ENCODE measurements around the gene ZPBP2. TPM values are rescaled to one million over a fixed set of nuclear protein-coding genes. Genes with fewer than 3 reads are reported as not detected.

ZPBP2 gene
- total RNA-seq, 1 donor from 2014 or later = not detected

DNA sequence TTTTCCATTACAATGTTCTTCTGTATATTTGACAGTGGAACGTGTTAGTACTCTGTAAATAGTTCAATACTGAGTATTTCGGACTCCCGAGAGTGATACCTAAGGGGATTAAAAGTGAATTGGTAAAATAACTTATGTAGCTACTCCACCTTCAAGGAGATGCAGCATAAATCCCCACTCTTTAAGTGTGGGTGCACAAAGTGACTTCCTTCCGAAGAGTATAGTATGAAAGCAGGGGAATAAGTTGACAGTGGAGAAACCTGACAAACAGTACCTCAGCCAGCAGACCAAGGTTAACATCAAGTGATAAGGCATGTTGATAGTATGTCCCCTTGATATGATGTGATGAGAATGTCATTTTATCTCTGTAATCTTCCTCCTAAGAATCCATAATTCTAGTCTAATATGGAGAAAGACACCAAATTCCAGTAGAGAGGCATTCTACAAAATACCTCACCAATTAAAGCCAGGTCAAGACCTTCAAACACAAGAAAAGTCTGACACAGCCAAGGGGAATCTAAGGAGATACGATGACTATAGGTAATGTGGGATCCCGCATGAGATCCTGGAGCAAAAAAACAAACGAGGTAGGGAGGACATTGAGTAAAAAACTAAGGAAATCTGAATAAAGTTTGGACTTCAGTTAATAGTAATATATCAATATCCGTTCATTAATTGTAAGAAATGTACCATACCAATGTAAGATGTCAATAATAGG is 1.8 kb upstream of the ZPBP2 start:
- no peak overlapping the region for H3K4me3 Mint-ChIP-seq (ENCODE audit: unreplicated experiment)

GRCh38 chr17:39867084-39867879 is 720 bp upstream of the ZPBP2 start:
- DNase-seq (ENCODE audit: extremely low spot score, unreplicated experiment) = no peak
- no peak for TF ChIP-seq CTCF (IDR thresholded peaks at IDR 0.05)
- H3K4me3 Mint-ChIP-seq (ENCODE audit: unreplicated experiment) = no peak overlapping the region
- no peaks in the 10 kb centered on the region for H3K36me3 Mint-ChIP-seq (ENCODE audit: unreplicated experiment)
- no peaks in the 10 kb centered on the region for H3K9me3 Mint-ChIP-seq (ENCODE audit: unreplicated experiment)
- peaks cover 65% of the 10 kb centered on the region for H3K27me3 Mint-ChIP-seq (ENCODE audit: unreplicated experiment)
- H3K27ac Mint-ChIP-seq (ENCODE audit: unreplicated experiment) = no peak overlapping the region
- peaks cover 10% of the 10 kb centered on the region for H3K4me1 Mint-ChIP-seq (ENCODE audit: unreplicated experiment)

More for the DNA sequence above, 1.8 kb upstream of the ZPBP2 start:
- H3K9me3 Mint-ChIP-seq (ENCODE audit: unreplicated experiment) = no peaks in the 10 kb centered on the region
- peaks cover 65% of the 10 kb centered on the region for H3K27me3 Mint-ChIP-seq (ENCODE audit: unreplicated experiment)
- no peak overlapping the region for H3K27ac Mint-ChIP-seq (ENCODE audit: unreplicated experiment)
- H3K4me1 Mint-ChIP-seq (ENCODE audit: unreplicated experiment) = peaks cover 10% of the 10 kb centered on the region
- TF ChIP-seq CTCF (IDR thresholded peaks at IDR 0.05) = no peak
- no peaks in the 10 kb centered on the region for H3K36me3 Mint-ChIP-seq (ENCODE audit: unreplicated experiment)
- no peak for DNase-seq (ENCODE audit: extremely low spot score, unreplicated experiment)

DNA sequence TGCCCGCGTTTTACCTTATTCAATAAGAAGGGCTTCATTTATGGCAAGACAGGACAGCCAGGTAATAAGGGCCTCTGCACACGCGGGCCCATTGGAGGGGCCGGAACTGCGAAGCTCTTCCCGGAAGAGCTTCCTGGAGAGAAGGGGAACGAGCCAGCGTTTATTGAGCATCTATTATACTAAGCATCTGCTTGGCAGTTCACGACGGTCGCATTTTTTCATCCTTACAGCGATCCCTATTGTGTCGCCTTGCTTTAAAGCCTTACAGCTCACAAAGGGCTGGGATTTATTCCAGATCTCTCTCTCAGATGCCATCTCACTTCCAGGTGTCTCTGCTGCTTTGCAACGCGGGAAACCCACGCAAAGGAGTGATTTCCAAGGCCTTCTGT is 546 bp downstream of the ZPBP2 start:
- no peaks in the 10 kb centered on the region for H3K9me3 Mint-ChIP-seq (ENCODE audit: unreplicated experiment)
- no peak for DNase-seq (ENCODE audit: extremely low spot score, unreplicated experiment)
- no peak for TF ChIP-seq CTCF (IDR thresholded peaks at IDR 0.05)
- H3K27me3 Mint-ChIP-seq (ENCODE audit: unreplicated experiment) = peaks cover 62% of the 10 kb centered on the region
- no peaks in the 10 kb centered on the region for H3K36me3 Mint-ChIP-seq (ENCODE audit: unreplicated experiment)
- no peak overlapping the region for H3K27ac Mint-ChIP-seq (ENCODE audit: unreplicated experiment)
- H3K4me1 Mint-ChIP-seq (ENCODE audit: unreplicated experiment) = peaks cover 9% of the 10 kb centered on the region
- H3K4me3 Mint-ChIP-seq (ENCODE audit: unreplicated experiment) = no peak overlapping the region

DNA sequence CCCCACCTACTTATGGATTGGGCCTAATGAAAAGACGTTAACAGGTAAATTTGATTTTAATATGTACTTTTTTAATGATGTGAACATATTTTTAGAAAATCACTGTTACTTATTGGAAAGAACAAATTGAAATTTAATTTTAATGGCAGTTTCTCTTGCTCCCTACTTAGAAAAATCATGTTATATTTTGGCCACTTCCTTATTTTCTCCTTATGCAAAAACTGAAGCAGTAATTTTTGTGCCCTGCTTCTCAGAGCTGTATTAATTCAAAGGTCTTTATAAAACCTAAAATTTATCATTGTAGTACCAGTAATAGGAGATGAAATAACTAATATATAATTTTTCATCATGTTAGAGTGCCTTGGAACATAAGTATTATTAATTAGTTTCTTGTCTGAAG is 2.8 kb downstream of the ZPBP2 start:
- Mint-ChIP-seq H3K27ac (ENCODE audit: unreplicated experiment) (no peak overlapping the region), H3K4me1 (ENCODE audit: unreplicated experiment) (no peaks in the 10 kb centered on the region), H3K27me3 (ENCODE audit: unreplicated experiment) (peaks cover 50% of the 10 kb centered on the region), H3K9me3 (ENCODE audit: unreplicated experiment) (no peaks in the 10 kb centered on the region), H3K4me3 (ENCODE audit: unreplicated experiment) (no peak overlapping the region), H3K36me3 (ENCODE audit: unreplicated experiment) (no peaks in the 10 kb centered on the region)
- no peak for TF ChIP-seq CTCF (IDR thresholded peaks at IDR 0.05)
- DNase-seq (ENCODE audit: extremely low spot score, unreplicated experiment) = no peak

- Mint-ChIP-seq H3K9me3 (ENCODE audit: unreplicated experiment) (no peaks in the 10 kb centered on the region), H3K36me3 (ENCODE audit: unreplicated experiment) (no peaks in the 10 kb centered on the region), H3K27ac (ENCODE audit: unreplicated experiment) (no peak overlapping the region), H3K27me3 (ENCODE audit: unreplicated experiment) (peaks cover 49% of the 10 kb centered on the region), H3K4me1 (ENCODE audit: unreplicated experiment) (no peaks in the 10 kb centered on the region), H3K4me3 (ENCODE audit: unreplicated experiment) (no peak overlapping the region)
- TF ChIP-seq CTCF (IDR thresholded peaks at IDR 0.05) = no peak
- DNase-seq (ENCODE audit: extremely low spot score, unreplicated experiment) = no peak
These were observed 3.8 kb downstream of the ZPBP2 start for GRCh38 chr17:39871801-39872200.

Measured in osteocyte (in vitro differentiated cells).